HG03457 (cell line): ENCODE data around the gene RNF5.

ENCODE experiments used
- ATAC-seq: cut with Tn5 transposase; IDR thresholded peaks from one replicate; pipeline ENCODE4 v1.9.1; 2021; ENCODE audit warnings: moderate number of reproducible peaks; ENCODE audit not compliant: unreplicated experiment

RNF5 gene

DNA sequence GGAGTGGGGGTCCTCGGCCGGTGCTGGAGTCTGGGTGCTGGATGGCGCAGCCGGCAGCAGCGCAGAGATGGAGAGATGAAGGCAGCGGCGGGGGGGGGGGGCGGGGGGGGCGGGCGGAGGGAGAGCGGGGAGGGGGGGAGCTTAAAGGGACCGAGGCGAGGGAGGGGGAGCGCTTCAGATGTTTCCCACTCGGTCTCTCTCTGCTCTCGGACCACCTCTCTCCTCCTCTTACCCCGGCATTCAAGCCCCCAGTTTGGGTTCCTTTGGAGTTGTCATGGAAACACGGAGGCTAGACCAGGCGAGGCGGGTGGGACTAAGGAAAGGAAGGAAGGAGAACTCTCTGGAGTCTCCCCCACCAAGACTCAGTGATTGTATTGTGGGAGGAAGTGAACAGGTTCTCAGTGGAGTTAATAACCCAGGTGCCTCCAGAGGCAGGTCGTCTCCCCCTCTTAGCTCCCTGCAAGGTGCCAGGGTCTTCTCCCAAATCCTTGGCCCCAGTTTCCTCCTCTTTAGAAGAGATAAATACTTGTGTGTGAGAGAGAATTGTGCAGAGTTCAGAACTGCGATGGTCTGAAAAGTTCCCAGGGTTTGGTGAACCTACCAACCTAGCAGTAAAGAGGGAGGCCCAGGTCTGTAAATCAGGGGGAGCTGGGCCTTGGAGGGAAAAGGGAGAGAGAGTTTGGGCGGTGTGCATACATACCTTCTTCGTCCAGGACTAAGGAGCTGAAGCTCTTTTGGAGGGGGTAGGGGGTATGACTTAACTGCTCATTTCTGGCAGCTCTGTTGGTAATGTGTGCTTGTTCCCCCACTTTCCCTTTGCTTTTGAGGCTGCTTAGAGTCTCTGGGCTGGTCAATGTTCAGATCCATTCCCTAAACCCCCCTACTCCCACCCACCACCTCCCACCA is 26.1 kb upstream of the RNF5 start, which contains the start of gene PRRT1:
PRRT1 (minus strand) TSS at position 77 of the 906 bp plus-strand sequence. CDS start 112 bp downstream, outside the sequence.
- ATAC-seq: no peak

DNA sequence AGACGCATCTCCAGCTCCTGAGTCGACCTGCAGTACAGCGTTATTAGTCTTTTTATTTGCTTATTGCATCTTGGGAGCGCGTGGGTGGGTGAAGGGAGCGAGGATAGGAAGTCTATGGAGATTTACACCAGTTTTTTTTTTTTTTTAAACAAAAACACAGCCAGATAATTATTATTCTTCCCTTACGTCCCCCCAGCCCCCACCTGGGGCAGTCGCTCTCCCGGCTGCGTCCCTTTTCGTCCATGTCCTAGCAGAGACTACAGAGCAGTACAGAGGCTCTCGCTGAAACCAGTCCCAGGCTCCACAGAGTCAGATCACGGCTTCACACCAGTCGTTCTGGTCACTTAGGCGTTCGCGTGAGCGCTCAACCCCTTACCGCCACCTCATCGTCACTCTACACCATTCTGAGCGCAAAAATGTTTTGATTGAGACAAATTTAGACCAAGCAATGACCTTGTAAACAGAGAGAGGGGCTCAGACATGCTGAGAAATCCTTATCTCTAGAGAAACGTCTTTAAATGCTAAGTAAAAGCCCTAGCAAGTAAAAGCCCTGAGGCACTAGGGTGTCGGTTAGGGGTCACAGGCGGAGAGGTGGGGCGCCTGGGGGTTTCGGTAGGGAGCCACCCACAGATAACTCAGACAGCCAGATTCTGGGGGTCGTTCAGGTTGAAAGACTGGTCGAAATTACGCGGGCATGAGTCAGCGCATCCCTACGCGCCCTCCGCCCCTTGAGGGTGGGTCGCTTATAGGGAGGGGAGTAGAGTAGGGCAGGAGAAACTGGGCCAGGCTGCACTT is 25.2 kb upstream of the RNF5 start:
- no peak for ATAC-seq

DNA sequence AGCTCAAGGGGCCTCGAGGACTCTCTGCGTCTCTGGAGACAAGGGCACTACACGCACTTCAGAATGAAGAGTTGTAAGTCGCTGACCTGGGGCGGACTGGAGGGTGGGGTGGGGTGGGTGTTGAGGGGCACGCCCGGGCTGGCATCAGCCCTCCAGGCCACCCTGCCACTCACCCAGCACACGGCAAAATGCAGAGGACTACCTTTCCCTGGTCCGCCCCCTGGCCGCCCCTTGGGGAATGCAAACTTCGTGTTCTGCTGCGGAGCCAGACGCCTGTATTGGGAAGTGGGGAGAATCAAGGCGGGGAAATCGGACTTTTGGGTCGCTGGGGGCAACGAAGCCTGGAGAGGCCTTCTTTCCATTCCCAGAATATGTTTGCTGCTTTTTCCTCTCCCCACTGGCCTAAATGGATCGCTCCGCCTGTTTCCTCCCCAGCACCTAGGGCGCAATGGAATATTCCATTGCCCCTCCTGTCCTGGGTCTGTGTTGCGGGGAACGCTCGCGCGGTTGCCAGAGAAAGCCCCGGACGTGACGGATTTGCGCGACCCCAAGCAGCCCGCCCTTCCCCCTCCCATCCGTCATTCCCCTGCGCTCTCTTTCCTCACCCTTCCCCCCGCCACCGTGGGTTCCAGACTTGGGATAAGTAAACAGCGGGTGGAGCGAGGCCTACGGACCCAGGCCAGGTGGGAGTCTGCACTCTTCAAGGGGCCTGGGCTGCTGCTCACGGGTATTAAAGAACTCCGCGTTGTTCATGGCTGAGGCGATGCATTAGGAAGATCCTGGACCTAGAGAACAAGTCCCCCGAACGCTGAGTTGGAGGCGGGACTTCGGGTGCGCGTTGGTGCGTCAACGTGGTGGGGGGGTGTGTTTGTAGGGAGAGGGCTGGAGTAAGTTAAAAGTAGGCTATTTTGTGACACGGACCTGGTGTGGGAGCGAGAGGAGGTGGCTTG is 24.4 kb upstream of the RNF5 start, which contains the start of gene PPT2:
PPT2 (plus strand) TSS at position 578 of the 950 bp plus-strand sequence. CDS start 454 bp downstream, outside the sequence.
- no peak for ATAC-seq

DNA sequence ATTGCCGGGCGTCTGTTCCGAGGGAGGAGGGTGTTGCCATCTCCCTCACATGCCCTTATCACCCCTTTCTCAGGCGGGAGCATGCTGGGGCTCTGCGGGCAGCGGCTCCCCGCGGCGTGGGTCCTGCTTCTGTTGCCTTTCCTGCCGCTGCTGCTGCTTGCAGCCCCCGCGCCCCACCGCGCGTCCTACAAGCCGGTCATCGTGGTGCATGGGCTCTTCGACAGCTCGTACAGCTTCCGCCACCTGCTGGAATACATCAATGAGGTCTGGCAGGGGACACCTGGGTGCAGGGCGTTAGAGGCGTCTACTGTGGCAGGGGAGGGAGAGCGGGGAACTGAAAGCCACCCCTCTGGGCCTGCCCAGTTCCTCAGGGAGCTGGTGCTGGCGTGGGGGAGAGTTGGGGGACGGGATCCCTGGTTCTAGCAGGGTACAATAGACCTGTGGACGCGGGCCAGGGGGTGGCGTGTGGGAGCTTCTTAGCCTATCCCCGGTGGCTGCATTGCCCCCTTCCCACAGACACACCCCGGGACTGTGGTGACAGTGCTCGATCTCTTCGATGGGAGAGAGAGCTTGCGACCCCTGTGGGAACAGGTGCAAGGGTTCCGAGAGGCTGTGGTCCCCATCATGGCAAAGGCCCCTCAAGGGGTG is 23.6 kb upstream of the RNF5 start:
- ATAC-seq: no peak

DNA sequence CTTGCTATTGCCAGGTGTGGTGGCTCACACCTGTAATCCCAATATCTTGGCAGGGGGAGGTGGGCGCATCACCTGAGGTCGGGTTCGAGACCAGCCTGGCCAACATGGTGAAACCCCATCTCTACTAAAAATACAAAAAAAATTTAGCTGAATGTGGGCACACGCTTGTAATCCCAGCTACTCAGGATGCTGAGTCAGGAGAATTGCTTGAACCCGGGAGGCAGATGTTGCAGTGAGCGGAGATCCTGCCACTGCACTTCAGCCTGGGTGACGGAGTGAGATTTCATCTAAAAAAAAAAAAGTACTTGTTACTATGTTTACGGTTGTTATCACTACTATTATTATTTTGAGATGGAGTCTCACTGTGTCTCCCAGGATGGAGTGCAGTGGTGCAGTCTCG is 21.3 kb upstream of the RNF5 start:
- ATAC-seq: no peak

DNA sequence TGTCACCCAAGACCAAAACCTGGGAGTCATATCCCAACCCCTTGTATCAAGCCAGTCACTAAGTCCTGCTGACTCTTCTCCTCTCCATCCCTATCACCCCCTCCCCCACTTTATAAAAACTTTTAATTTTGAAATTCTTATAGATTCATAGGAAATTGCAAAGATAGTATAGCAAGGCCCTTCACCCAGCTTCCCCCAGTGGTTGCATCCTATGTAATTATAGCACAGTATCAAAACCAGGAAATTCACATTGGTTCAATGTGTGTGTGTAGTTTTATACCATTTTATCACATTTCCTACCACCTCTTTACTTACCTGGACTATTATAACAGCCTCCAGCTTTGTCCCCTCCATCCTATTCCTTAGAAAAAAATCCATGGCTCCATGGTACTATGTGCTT is 20.2 kb upstream of the RNF5 start:
- ATAC-seq: no peak

DNA sequence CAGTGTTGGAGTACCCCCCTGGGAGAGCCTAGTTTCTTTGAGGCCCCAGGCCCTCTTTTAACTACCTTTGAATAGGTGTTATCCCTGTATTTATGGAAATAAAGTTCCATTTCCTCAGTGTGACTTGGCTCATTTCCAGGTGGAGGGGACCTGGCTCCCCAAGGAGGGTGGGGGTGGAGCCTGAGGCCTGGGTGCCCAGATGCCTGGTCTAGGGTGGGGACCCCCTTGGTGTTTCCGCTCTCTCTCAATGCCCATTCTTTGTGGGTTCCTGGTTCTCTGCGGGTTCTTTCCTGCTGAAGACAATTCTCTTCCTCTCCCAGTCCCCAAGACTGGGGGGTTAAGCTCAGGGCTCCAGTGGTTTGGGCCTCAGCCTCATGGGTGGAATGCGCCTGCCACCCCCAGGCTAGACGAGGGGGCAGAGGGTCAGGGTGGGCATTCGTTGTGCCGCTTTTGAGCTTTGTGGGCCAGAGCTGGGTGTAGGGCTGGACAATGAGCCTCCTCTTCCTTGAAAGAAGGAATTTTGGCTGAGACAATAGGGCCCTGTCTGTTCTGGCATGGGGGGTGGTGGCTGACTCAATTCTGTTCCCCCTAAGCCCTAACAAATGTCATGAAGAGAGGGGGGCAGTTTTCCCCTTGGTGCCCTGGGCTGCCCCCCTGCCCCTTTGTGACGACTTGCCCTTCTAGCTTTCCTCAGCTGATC is 14.5 kb upstream of the RNF5 start:
- ATAC-seq: no peak

DNA sequence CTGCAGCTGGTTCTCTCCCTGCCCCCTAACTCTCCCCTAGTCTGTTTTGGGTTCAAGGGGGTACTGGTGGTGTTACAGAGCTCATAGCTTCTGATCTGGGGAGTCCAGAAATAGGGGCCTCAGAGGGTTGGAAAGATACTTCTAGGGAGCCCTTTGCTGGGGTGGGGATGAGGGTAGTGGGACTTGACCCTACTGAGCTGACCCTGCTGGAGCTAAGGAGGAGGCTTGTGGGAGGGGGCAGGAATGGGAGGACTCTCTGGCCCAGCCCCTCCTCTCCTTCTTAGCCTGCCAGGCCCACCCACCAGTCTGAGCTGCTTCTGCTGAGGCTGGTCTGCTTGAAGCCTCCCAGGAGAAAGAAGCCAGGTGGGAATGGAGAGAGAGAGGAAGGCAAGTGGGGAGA is 13.9 kb upstream of the RNF5 start, which contains the start of gene EGFL8:
EGFL8 (plus strand) TSS at position 301 of the 400 bp plus-strand sequence. CDS start 1,571 bp downstream, outside the sequence.
- ATAC-seq: no peak

DNA sequence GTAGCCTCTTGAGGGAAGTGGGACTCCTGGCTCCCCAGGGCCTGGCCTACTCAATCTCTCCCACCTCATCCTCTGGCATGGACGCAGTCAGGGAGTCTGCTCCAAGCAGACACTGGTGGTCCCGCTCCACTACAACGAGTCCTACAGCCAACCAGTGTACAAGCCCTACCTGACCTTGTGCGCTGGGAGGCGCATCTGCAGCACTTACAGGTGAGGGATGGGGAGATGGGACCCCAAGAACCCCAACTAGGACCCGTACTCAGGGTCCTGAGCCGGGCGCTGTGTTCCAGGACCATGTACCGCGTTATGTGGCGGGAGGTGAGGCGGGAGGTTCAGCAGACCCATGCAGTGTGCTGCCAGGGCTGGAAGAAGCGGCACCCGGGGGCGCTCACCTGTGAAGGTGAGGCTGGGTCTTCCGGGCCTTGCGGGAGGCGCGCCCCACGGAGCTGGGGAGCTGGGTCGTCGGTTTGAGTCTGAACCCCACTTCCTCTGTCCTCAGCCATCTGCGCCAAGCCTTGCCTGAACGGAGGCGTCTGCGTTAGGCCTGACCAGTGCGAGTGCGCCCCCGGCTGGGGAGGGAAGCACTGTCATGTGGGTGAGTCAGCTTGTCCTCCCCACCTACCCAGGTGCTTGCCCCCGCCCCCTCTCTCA is 11.7 kb upstream of the RNF5 start:
- ATAC-seq: no peak

DNA sequence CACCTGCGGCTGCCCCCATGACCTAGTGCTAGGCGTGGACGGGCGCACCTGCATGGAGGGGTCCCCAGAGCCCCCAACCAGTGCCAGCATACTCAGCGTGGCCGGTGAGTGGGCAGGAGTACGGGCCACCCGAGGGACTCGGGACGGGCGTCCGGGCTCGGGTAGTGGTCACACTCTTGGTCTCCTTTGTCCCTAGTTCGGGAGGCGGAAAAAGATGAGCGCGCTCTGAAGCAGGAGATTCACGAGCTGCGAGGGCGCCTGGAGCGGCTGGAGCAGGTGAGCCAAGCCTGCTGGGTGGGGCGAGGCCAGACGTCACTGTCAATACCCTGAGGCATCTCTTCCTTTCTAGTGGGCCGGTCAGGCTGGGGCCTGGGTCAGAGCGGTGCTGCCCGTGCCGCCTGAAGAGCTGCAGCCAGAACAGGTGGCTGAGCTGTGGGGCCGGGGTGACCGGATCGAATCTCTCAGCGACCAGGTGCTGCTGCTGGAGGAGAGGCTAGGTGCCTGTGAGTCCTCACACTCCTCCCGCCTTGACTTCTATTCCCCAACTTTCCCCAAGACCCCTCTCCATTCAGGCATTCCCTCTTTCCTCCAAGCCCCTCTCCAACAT is 10.9 kb upstream of the RNF5 start:
- no peak for ATAC-seq

DNA sequence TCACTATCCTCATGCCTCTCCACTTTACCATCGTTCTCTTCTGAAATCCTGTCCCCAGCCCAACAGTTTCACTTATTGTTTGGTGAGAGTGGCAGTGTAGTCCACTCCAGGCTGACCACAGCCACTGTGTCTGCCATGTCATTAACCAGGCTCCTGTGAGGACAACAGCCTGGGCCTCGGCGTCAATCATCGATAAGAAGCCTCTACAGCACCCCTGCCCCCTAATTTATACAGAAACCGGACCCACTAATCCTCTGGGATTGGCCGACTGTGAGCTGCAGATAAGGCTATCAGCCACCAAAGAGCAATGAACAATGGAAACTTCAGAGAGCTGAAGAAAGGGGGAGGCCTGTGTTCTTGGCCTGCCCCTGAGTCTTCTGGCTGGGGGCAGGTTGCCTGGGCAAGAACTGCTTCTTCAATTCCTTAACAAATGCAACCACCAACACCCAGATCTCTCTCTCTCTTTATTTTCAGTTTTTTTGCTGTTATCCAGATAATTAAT is 10.4 kb upstream of the RNF5 start:
- no peak for ATAC-seq

DNA sequence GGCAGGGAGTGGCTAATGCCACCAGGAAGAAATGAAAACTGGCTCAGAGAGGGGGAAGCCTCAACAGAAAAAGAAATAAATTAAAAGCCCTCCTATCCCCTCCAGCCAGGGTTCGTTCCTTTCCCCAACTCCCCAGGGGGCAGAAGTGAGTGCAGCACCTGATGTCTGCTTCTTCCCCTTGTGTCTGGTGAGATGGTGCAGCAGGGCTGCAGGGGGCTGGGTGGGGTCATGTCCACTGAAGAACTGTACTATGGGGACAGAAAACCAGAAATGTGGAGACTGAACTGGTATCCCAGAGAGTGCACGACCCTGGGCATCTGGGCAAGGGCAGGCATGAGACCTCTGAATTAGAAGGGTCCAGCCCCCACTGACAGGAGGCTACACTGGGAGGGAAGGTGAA is 9.9 kb upstream of the RNF5 start:
- ATAC-seq: no peak

DNA sequence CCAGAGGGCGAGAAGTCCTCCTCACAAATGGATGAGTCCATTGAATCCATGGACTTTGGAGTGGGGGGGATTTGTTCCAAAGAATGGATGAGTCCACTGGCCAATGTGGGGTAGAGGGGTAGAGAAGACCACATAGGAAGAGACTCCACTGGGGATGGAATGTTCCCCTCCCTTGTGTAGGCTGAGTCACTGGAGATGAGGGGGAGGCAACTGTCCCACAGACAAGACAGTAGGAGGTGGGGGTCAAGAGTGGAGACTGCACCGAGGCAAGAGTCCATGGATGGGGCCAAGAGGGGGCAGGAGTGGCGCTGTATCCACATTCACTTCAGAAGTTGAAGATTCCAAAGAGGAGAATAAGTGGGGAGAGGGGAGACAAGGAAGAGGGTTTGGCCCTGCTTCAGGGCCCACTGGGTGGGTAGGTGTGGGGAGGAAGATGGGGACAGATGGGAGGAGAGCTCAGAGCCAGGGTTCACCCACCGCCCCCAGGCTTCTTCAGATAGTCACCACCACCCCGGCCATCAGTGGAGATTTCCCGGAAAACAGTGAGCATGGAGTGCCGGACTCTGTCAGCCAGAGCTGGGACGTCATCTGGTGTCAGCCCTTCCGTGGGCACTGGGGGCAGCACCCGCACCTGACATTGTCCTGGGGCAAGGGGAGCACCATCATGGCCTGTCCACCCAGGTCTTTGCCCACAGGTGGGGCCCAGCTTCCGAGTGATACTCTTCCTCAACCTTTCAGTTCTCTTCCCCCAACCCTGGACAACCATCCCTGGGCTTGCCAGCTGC is 9.2 kb upstream of the RNF5 start:
- ATAC-seq: no peak

DNA sequence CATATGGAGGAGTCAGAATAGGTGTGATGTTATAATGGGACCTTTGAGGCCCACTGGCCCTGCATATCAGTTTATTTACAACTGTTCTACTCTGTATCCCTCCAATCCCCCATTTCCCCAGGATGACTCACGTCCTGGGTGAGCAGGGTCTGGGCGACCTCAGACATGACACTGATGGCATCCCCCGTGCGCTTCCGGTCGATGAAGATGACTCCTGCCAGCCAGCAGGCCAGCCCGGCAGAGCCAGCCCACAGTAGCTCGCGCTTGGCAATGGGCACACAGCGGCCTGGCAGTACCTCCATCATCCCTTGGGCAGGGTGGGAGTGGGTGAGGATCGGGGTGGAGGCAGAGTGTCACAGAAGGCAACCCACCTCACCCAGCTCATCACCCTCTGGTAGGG is 7.9 kb upstream of the RNF5 start:
- ATAC-seq: no peak

DNA sequence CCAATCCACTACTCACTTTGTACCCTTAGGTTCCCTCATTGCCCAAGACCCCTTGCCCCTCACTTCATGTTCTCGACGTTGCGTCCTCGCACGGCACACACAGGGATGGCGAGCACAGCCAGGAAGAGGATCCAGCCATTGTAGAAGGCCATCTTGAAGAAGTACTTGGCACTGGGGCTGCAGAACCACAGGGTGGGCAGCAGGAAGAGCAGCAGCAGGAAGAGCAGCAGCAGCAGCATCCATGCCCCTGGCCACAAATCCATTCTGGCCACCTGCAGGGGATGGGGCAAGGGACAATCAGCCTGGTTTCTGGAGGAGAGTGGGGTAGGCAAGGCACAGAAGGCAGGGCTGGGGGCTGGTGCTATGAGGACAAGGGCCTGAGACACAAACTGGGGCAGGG is 7.0 kb upstream of the RNF5 start:
- ATAC-seq: no peak

DNA sequence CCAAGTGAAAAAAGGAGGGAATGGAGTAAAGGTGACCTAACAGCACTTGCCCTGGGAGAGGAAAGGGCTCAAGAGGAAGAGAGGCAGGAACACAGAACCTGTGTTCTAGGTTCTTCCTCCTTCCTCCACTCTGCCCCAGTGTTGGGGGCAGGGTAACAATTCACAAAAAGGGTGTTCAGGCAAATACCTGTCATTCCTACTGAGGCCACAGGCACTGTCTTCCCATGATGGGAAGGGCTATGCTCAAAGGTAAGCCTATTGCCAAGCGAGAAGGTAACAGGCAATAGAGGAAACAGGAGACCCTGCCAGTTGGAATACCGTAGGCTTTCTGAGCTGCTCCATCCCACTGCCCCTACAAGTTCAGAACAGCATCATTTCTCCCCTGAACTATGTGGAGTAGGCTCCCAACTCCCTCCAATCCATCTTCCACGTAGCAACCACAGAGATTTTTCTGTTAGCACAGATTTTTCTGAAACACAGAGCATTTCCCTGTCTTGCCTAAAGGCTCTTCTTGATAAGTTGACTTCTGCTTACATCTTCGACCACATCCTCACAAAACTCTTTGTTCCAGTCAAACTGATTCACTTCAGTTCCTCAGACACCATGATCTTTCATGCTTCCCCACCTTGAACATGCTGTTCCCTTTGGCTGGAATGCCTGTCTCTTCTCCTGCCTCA is 5.0 kb upstream of the RNF5 start:
- no peak for ATAC-seq

DNA sequence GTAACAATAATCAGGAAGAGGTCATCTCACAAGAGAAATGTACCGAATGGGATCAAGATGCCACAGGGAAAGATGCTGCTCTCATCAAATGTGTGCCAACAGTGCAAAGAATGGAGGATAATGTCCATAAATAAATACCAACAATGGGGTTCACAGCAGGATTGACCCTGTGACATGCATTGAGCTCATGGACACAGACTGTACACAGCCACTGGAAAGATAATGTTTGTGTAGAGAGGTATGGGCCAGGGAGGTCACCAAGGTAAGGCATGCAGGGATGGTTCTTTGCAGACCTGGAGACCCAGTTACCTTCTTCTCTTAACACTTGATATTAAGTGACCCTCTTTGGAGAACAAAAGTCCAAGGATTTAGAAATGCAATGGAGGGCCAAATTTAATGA is 3.8 kb upstream of the RNF5 start:
- ATAC-seq: no peak
